ENCODE data around the gene SFXN5. TPM values are rescaled to one million over a fixed set of nuclear protein-coding genes. Genes with fewer than 3 reads are reported as not detected.

SFXN5 gene
- total and polyA plus RNA-seq, 2 of the 8 experiments (the other 6 are each of a cell fraction or from before 2014, with no cell fraction given): 29.3 to 33.1 TPM

GRCh38 chr2:73031095-73031678, 40.3 kb downstream of the SFXN5 start:
- H3K14ac ChIP-seq (ENCODE audit: insufficient read length): no peak overlapping the region
- no peak overlapping the region for H3K18ac ChIP-seq (ENCODE audit: extremely low read depth, low read length)
- H2AK5ac ChIP-seq (ENCODE audit: low read depth, low read length): no peak overlapping the region
- H4K91ac ChIP-seq (replicated peaks; ENCODE audit: insufficient read length, low read length): no peak overlapping the region
- H2BK5ac ChIP-seq (ENCODE audit: low read depth, low read length): no peak overlapping the region
- no peak overlapping the region for H2BK120ac ChIP-seq (replicated peaks; ENCODE audit: low read depth, low read length)
- no peak overlapping the region for H3K4me3 ChIP-seq (ENCODE audit: extremely low read depth in 1 of 4, insufficient read depth in 2 of 4, low read depth in 3 of 4, low read length in 4 of 4)
- ChIA-PET POLR2A (ENCODE audit: partially characterized antibody) (interaction anchor here (1.0 kb wide), 1 partner anchor 113 kb away, joined by 4 read pairs; no protein-coding TSS in a partner anchor), CTCF (ENCODE audit: partially characterized antibody) (interaction anchor here (1.5 to 2.0 kb wide), 6 partner anchors 37 to 181 kb away, joined by 4 to 7 read pairs (median 5); no protein-coding TSS in a partner anchor)
- no peak overlapping the region for H3K27ac ChIP-seq (ENCODE audit: low read depth, low read length)
- no peak overlapping the region for H3K4ac ChIP-seq (replicated peaks; ENCODE audit: insufficient read length, low read depth, low read length)
- H4K20me1 ChIP-seq (replicated peaks in 1 of 2; ENCODE audit: control insufficient read depth in 1 of 2, insufficient read depth in 2 of 2, low read length in 2 of 2): peaks cover 5 to 10% of the 10 kb centered on the region in 2 experiments
- TF ChIP-seq RXRA (IDR thresholded peaks at IDR 0.05; ENCODE audit: insufficient read depth, low read depth, low read length) (no peak), KDM5A (IDR thresholded peaks at IDR 0.05; ENCODE audit: low read length) (no peak), TEAD4 (IDR thresholded peaks at IDR 0.05; ENCODE audit: low read depth, low read length) (no peak), SP4 (IDR thresholded peaks at IDR 0.05; ENCODE audit: low read length) (no peak), CHD1 (IDR thresholded peaks at IDR 0.05; ENCODE audit: low read depth, low read length) (no peak)
- peaks cover 0 to 10% (median 4%) of the 10 kb centered on the region in 4 experiments; a peak in 5 of 7 replicates for H3K4me1 ChIP-seq (replicated peaks in 1 of 4; ENCODE audit: control insufficient read depth in 3 of 4, insufficient read depth in 4 of 4, low read length in 3 of 4)
- H3K27me3 ChIP-seq (replicated peaks in 1 of 4; ENCODE audit: control insufficient read depth in 3 of 4, extremely low read depth in 1 of 4, insufficient read depth in 3 of 4, low read length in 3 of 4): no peaks in the 10 kb centered on the region
- no peak overlapping the region for H2BK15ac ChIP-seq (ENCODE audit: low read length)
- H3K9me3 ChIP-seq (ENCODE audit: insufficient read depth in 2 of 2, low read depth in 1 of 2, low read length in 1 of 2): no peaks in the 10 kb centered on the region
- no peak overlapping the region for H3K9ac ChIP-seq (replicated peaks in 1 of 4; ENCODE audit: extremely low read depth in 1 of 4, low read depth in 3 of 4, low read length in 3 of 4)
- no peak overlapping the region for H4K8ac ChIP-seq (ENCODE audit: extremely low read depth, insufficient read depth, low read length)
- H3K23ac ChIP-seq (ENCODE audit: insufficient read length): no peak overlapping the region
- no peaks in the 10 kb centered on the region for H3K79me1 ChIP-seq (ENCODE audit: low read depth, low read length)
- WGBS, 2 experiments (ENCODE audit: extremely low coverage in 1 of 2, insufficient coverage in 1 of 2, insufficient read length in 1 of 2, insufficient replicate concordance in 2 of 2, low coverage in 1 of 2, low lambda C conversion rate in 2 of 2, missing lambda C conversion rate in 1 of 2): 85% methylated on average over 3 of the region's 3 CpGs; no CpG with 5 or more reads in 1 of the 2 experiments
- no peak overlapping the region for H2BK12ac ChIP-seq (ENCODE audit: low read depth, low read length)
- no peaks in the 10 kb centered on the region for H3K79me2 ChIP-seq (ENCODE audit: control insufficient read depth in 1 of 2, insufficient read depth in 2 of 2, low read length in 2 of 2)
- no peaks in the 10 kb centered on the region; a peak in 1 of 8 replicates for H3K36me3 ChIP-seq (ENCODE audit: control insufficient read depth in 2 of 4, insufficient read depth in 4 of 4, low read length in 3 of 4)
- no peak overlapping the region for H2AFZ ChIP-seq (ENCODE audit: low read length)
- FAIRE-seq: no peak
- H3K56ac ChIP-seq (replicated peaks; ENCODE audit: insufficient read length, low read depth, low read length): no peak overlapping the region
- H4K5ac ChIP-seq (ENCODE audit: insufficient read length, low read depth, low read length): no peak overlapping the region
- no peaks in the 10 kb centered on the region for H3K23me2 ChIP-seq (ENCODE audit: low read depth, low read length)
- no peak overlapping the region for H3K4me2 ChIP-seq (ENCODE audit: insufficient read depth in 1 of 2, low read depth in 2 of 2, low read length in 2 of 2)
- no peak overlapping the region for H2BK20ac ChIP-seq (ENCODE audit: low read length)
- DNase-seq (ENCODE audit: low read depth in 1 of 2, low spot score in 2 of 2): no peak
